AG04450 (cell line): ENCODE results near the gene INO80C. TPM values are rescaled to one million over a fixed set of nuclear protein-coding genes. Genes with fewer than 3 reads are reported as not detected.

Experiments used
- CTCF ChIA-PET: fragments of 300-600, 350-600 bp; formaldehyde crosslinking; extraction: SDS; loops from one replicate; lab custom pipeline; 2022; ENCODE audit warnings: antibody characterized with exemption, inconsistent platforms; lab: Charles Lee
- POLR2A ChIA-PET: fragments of 350-600 bp; formaldehyde crosslinking; extraction: SDS; loops from one replicate; lab custom pipeline; 2021; ENCODE audit warnings: antibody characterized with exemption, inconsistent platforms; lab: Yijun Ruan, JAX
- DNase-seq: peaks from one replicate; pipeline ENCODE4 v3.0.0-alpha.2; 2011; ENCODE audit warnings: low read depth, low spot score
- H3K27ac ChIP-seq: one replicate; pipeline ENCODE4 v1.5.1; 2012; ENCODE audit warnings: low read depth, low read length, control low read depth
- H3K27me3 ChIP-seq: one replicate; pipeline ENCODE4 v1.6.0; 2012; ENCODE audit warnings: low read length; ENCODE audit not compliant: control insufficient read depth, insufficient read depth
- H3K4me3 ChIP-seq: 2 replicates; pipeline ENCODE4 v1.5.1; 2011; ENCODE audit warnings: mild to moderate bottlenecking, low read depth, low read length, control low read depth
- H3K9me3 ChIP-seq: 2 replicates; pipeline ENCODE4 v1.5.1; 2012; ENCODE audit warnings: low read length; ENCODE audit not compliant: control insufficient read depth, insufficient read depth
- CTCF ChIP-seq: IDR thresholded peaks from 2 replicates; pipeline ENCODE4 v1.5.1; 2011; ENCODE audit warnings: low read depth, low read length, control low read depth, inconsistent platforms
- polyA plus RNA-seq: library from polyadenylated mRNA; depleted of rRNA; stranded (reverse); fragments of >200 nt; gene quantifications from 2 replicates; pipeline ENCODE4 v1.2.3, GENCODE V29; 2011; rRNA removed
- small RNA-seq: library from RNA; depleted of rRNA; stranded (forward); fragments of <200 nt; gene quantifications from one replicate; pipeline ENCODE3, GENCODE V24; 2012; ENCODE audit warnings: low read depth; ENCODE audit not compliant: insufficient read length

Gene INO80C
- polyA plus RNA-seq, 1 experiment = 13.2 TPM

GRCh38 chr18:35426786-35427185, 71.0 kb downstream of the INO80C start:
- H3K27me3 ChIP-seq = peaks cover 4% of the 10 kb centered on the region
- POLR2A ChIA-PET = no interaction called here
- H3K4me3 ChIP-seq = no peak overlapping the region
- TF ChIP-seq CTCF = no peak
- H3K27ac ChIP-seq = no peak overlapping the region
- CTCF ChIA-PET = interaction anchor here (0.7 to 1.3 kb wide), 3 partner anchors 19 to 40 kb away, joined by 3 to 5 read pairs (median 3); no protein-coding TSS in a partner anchor
- no peaks in the 10 kb centered on the region for H3K9me3 ChIP-seq
- DNase-seq = no peak

- Histone ChIP-seq H3K27ac (no peak overlapping the region), H3K27me3 (peaks cover 5% of the 10 kb centered on the region), H3K9me3 (no peaks in the 10 kb centered on the region), H3K4me3 (no peak overlapping the region)
- CTCF ChIA-PET = no interaction called here
- POLR2A ChIA-PET = interaction anchor here (0.6 kb wide), 1 partner anchor 557 kb away, joined by 4 read pairs; no protein-coding TSS in a partner anchor
- TF ChIP-seq CTCF = no peak
- no peak for DNase-seq
Observed at GRCh38 chr18:35424356-35424755, 73.4 kb downstream of the INO80C start.

DNA sequence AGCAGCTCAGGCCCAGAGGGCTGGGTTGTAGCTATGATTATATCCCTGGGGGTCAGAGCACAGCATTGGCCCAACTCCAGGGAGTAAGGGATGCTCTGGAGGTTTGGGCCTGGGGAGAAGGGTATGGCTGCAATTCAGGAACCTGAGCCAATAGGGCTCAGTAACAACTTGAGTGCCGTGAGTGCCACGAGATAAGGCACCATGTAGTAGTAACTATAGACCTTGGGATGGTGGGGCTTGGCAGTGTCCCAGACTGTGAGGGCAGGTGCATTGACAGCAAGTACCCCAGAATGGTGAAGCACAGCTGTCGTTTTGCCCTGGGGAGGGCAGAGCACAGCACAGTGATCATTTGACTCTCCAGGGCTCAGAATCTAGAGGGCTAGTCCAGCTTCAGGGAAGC, 75.5 kb downstream of the INO80C start:
- ChIA-PET POLR2A (no interaction called here), CTCF (interaction anchor here (1.3 kb wide), 1 partner anchor 8 kb away, joined by 3 read pairs; no protein-coding TSS in a partner anchor)
- DNase-seq = no peak
- TF ChIP-seq CTCF = no peak
- H3K9me3 ChIP-seq = no peaks in the 10 kb centered on the region
- peaks cover 5% of the 10 kb centered on the region for H3K27me3 ChIP-seq
- no peak overlapping the region for H3K4me3 ChIP-seq
- H3K27ac ChIP-seq = no peak overlapping the region

DNA sequence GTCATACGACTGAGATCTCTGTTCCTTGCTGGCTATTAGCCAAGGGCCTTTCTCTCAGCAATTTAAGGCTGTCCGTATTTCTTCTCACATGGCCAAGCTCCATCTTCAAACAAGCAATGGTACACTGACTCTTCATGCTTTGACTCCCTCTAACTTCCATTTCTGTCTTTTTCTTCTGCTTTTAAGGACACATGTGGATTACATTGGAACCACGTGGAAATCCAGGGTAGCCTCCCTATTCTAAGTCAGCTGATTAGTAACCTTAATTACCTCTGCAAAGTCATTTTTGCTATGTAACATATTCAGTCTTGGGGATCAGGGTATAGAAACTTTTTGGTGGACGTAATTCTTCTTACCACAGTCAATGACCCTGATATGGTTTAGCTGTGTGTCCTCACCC, 79.2 kb downstream of the INO80C start:
- Histone ChIP-seq H3K27me3 (peaks cover 5% of the 10 kb centered on the region), H3K27ac (no peak overlapping the region), H3K9me3 (no peaks in the 10 kb centered on the region), H3K4me3 (no peak overlapping the region)
- ChIA-PET CTCF (no interaction called here), POLR2A (no interaction called here)
- no peak for DNase-seq
- no peak for TF ChIP-seq CTCF

Small RNA genes within 50 kb of the gene (small RNA-seq; reads per million reads assigned to genes)
- not detected for gene AC007998.5

Other genes starting within 250 kb of the INO80C start
- gene ZSCAN30, start 207.7 kb downstream of the INO80C start, polyA plus RNA-seq = 14.4 and 14.5 TPM in 2 replicates
- 18.4 and 25.7 TPM in 2 replicates for gene ZNF24, start 153.5 kb downstream of the INO80C start, polyA plus RNA-seq
- gene ZNF396, start 120.6 kb downstream of the INO80C start, polyA plus RNA-seq = 0.78 and 1.1 TPM in 2 replicates
- 46.3 and 69.5 TPM in 2 replicates for gene GALNT1, start 83.8 kb upstream of the INO80C start, polyA plus RNA-seq